H9 (cell line): Measurements from ENCODE around the gene INPP4A. TPM values are rescaled to one million over a fixed set of nuclear protein-coding genes. Genes with fewer than 3 reads are reported as not detected.

Source experiments
- DNase-seq: peaks from one replicate; pipeline ENCODE4 v3.0.0-alpha.2; 2017
- H2AFZ ChIP-seq: one replicate; pipeline ENCODE4 v1.6.1; 2013; ENCODE audit warnings: mild to moderate bottlenecking, low read length, control low read depth, moderate library complexity
- H2AK5ac ChIP-seq: 2 replicates; pipeline ENCODE4 v1.6.1; 2013; ENCODE audit warnings: low read length, control low read depth, mixed read lengths; ENCODE audit not compliant: insufficient read length
- H2BK120ac ChIP-seq: one replicate; pipeline ENCODE4 v1.6.1; 2013; ENCODE audit warnings: low read depth, mild to moderate bottlenecking, low read length, control low read depth, inconsistent platforms; ENCODE audit not compliant: poor library complexity, severe bottlenecking
- H2BK12ac ChIP-seq: 2 replicates; pipeline ENCODE4 v1.6.1; 2013; ENCODE audit warnings: low read length, control low read depth, mixed read lengths, low read depth; ENCODE audit not compliant: insufficient read length
- H2BK15ac ChIP-seq: 2 replicates; pipeline ENCODE4 v1.6.1; 2013; ENCODE audit warnings: low read depth, low read length, control low read depth
- H2BK20ac ChIP-seq: one replicate; pipeline ENCODE4 v1.6.1; 2013; ENCODE audit warnings: low read depth, mild to moderate bottlenecking, low read length, control low read depth, inconsistent platforms; ENCODE audit not compliant: poor library complexity, severe bottlenecking
- H2BK5ac ChIP-seq: 2 replicates; pipeline ENCODE4 v1.6.1; 2013; ENCODE audit warnings: low read length, control low read depth, mixed read lengths; ENCODE audit not compliant: insufficient read length
- H3K14ac ChIP-seq: 2 replicates; pipeline ENCODE4 v1.6.1; 2013; ENCODE audit warnings: low read length, control low read depth; ENCODE audit not compliant: insufficient read depth
- H3K18ac ChIP-seq: 2 replicates; pipeline ENCODE4 v1.6.1; 2013; ENCODE audit warnings: low read depth, mild to moderate bottlenecking, mixed read lengths, low read length, control low read depth; ENCODE audit not compliant: insufficient read length
- H3K23ac ChIP-seq: 2 replicates; pipeline ENCODE4 v1.6.1; 2013; ENCODE audit warnings: low read length, control low read depth, mixed read lengths, low read depth; ENCODE audit not compliant: insufficient read length
- H3K23me2 ChIP-seq: 2 replicates; pipeline ENCODE4 v1.6.1; 2013; ENCODE audit warnings: low read depth, mild to moderate bottlenecking, mixed read lengths, low read length, control low read depth; ENCODE audit not compliant: insufficient read length, poor library complexity, severe bottlenecking
- H3K27ac ChIP-seq: 2 replicates; pipeline ENCODE4 v1.5.1; 2013; ENCODE audit warnings: low read length, control low read depth, mixed read lengths, low read depth; ENCODE audit not compliant: insufficient read length
- H3K27me3 ChIP-seq: 2 replicates; pipeline ENCODE4 v1.6.1; 2013; ENCODE audit warnings: low read length, control low read depth, inconsistent platforms; ENCODE audit not compliant: insufficient read depth
- H3K4ac ChIP-seq: 2 replicates; pipeline ENCODE4 v1.6.1; 2013; ENCODE audit warnings: low read depth, mild to moderate bottlenecking, control low read depth, inconsistent platforms, low read length, moderate library complexity
- H3K4me1 ChIP-seq: 2 replicates; pipeline ENCODE4 v1.6.1; 2013; ENCODE audit warnings: low read length, control low read depth, inconsistent platforms; ENCODE audit not compliant: insufficient read depth
- H3K4me2 ChIP-seq: 2 replicates; pipeline ENCODE4 v1.6.1; 2013; ENCODE audit warnings: low read length, control low read depth, mixed read lengths; ENCODE audit not compliant: insufficient read length, insufficient read depth
- H3K56ac ChIP-seq: 2 replicates; pipeline ENCODE4 v1.6.1; 2013; ENCODE audit warnings: low read depth, mild to moderate bottlenecking, mixed read lengths, low read length, control low read depth; ENCODE audit not compliant: insufficient read length
- H3K79me1 ChIP-seq: 2 replicates; pipeline ENCODE4 v1.6.1; 2013; ENCODE audit warnings: low read depth, mild to moderate bottlenecking, moderate library complexity, low read length, control low read depth, inconsistent platforms; ENCODE audit not compliant: insufficient read depth, poor library complexity, severe bottlenecking
- H3K79me2 ChIP-seq: 2 replicates; pipeline ENCODE4 v1.6.1; 2013; ENCODE audit warnings: low read length, control low read depth, inconsistent platforms; ENCODE audit not compliant: insufficient read depth
- H3K9ac ChIP-seq: 2 replicates; pipeline ENCODE4 v1.6.1; 2013; ENCODE audit warnings: low read length, control low read depth, mixed read lengths; ENCODE audit not compliant: insufficient read length; ENCODE audit errors: extremely low read depth
- H3K9me3 ChIP-seq: one replicate; pipeline ENCODE4 v1.6.1; 2013; ENCODE audit warnings: low read depth, low read length, inconsistent platforms; ENCODE audit not compliant: control insufficient read depth
- H3T11ph ChIP-seq: one replicate; pipeline ENCODE4 v1.6.1; 2013; ENCODE audit warnings: mild to moderate bottlenecking, low read length, control low read depth, inconsistent platforms
- H4K20me1 ChIP-seq: one replicate; pipeline ENCODE4 v1.6.1; 2013; ENCODE audit not compliant: control insufficient read depth, insufficient read length, insufficient read depth
- H4K5ac ChIP-seq: 2 replicates; pipeline ENCODE4 v1.6.1; 2013; ENCODE audit warnings: low read depth, mild to moderate bottlenecking, mixed read lengths, low read length, control low read depth; ENCODE audit not compliant: insufficient read length
- H4K8ac ChIP-seq: replicated peaks from 2 replicates; pipeline ENCODE4 v1.6.1; 2013; ENCODE audit warnings: low read length, control low read depth, mixed read lengths, low read depth; ENCODE audit not compliant: insufficient read length
- H4K91ac ChIP-seq: 2 replicates; pipeline ENCODE4 v1.6.1; 2013; ENCODE audit warnings: low read depth, mild to moderate bottlenecking, moderate library complexity, mixed read lengths, low read length, control low read depth; ENCODE audit not compliant: insufficient read length
- H3K27ac Mint-ChIP-seq, 3 experiments: 2 replicates in 2 of 3; 3 replicates in 1 of 3; pipeline ENCODE4 v1.8.0; 2020 to 2021; ENCODE audit warnings: mixed read lengths in 3 of 3, mild to moderate bottlenecking in 1 of 3, moderate library complexity in 1 of 3
- H3K27me3 Mint-ChIP-seq: 2 replicates; pipeline ENCODE4 v1.8.0; 2021; ENCODE audit warnings: low read depth, mild to moderate bottlenecking, moderate library complexity, mixed read lengths
- H3K36me3 Mint-ChIP-seq, 3 experiments: 2 replicates in 2 of 3; 3 replicates in 1 of 3; pipeline ENCODE4 v1.8.0; 2020 to 2021; ENCODE audit warnings: low read depth in 3 of 3, mixed read lengths in 3 of 3; ENCODE audit not compliant: insufficient read depth in 1 of 3
- H3K4me1 Mint-ChIP-seq, 2 experiments: 2 replicates each; pipeline ENCODE4 v1.8.0; 2020; ENCODE audit warnings: mixed read lengths in 2 of 2
- H3K4me3 Mint-ChIP-seq, 2 experiments: 2 replicates in 1 of 2; 3 replicates in 1 of 2; pipeline ENCODE4 v1.8.0; 2020 to 2021; ENCODE audit warnings: mild to moderate bottlenecking in 2 of 2, mixed read lengths in 2 of 2, moderate library complexity in 1 of 2
- H3K9me3 Mint-ChIP-seq, 2 experiments: 2 replicates in 1 of 2; 3 replicates in 1 of 2; pipeline ENCODE4 v1.8.0; 2020; ENCODE audit warnings: mild to moderate bottlenecking in 2 of 2, mixed read lengths in 2 of 2, moderate library complexity in 1 of 2
- CTCF ChIP-seq: fragments of 200-600 bp; sonication (generic); conservative IDR thresholded peaks from 3 replicates; pipeline ENCODE4 v1.8.0; 2021; ENCODE audit warnings: antibody characterized with exemption, mild to moderate bottlenecking
- WGBS: extraction: QIAGEN DNeasy Blood & Tissue Kit; methylation state at CpG from one replicate; pipeline ENCODE4 v1.1.7; 2013; ENCODE audit warnings: missing lambda C conversion rate, low lambda C conversion rate, mixed read lengths; ENCODE audit not compliant: insufficient read length; ENCODE audit errors: extremely low coverage; 5-methylcytosine and 5-hydroxymethylcytosine counted together
- total RNA-seq: library from RNA; stranded (reverse); gene quantifications from 2 replicates; pipeline ENCODE4 v1.2.1, GENCODE V29; 2021

INPP4A gene
- total RNA-seq, 1 experiment from 2014 or later, result 55.2 TPM

DNA sequence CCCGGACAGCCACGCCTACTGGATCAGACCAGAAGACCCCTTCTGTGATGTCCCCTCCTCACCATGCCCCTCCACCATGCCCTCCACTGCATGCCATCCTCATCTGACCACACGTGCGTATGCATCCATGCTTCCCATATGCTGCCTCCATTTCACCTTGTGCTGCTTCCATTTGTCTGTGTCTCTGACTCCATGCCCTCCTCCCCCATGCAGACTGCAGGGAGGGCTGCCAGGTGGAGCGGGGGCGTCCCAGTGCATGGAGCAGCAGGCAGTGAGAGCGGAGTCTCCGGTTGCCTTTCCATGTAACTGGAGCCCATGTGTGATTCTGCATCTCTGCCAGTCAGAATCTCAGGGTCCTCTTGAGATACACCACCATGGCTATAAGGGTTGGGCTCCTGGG, 111.0 kb downstream of the INPP4A start:
- H3K4ac ChIP-seq, result no peak overlapping the region
- H4K5ac ChIP-seq, result no peak overlapping the region
- H4K20me1 ChIP-seq, result no peaks in the 10 kb centered on the region
- H3K79me2 ChIP-seq, result no peaks in the 10 kb centered on the region
- H3K27me3 ChIP-seq, result no peaks in the 10 kb centered on the region
- H3K14ac ChIP-seq, result no peak overlapping the region
- H3K18ac ChIP-seq, result no peak overlapping the region
- Mint-ChIP-seq H3K4me1 (no peaks in the 10 kb centered on the region), H3K27me3 (no peaks in the 10 kb centered on the region), H3K4me3 (no peak overlapping the region), H3K27ac (no peak overlapping the region; a peak in 1 of 7 replicates), H3K36me3 (peaks cover 19 to 88% (median 53%) of the 10 kb centered on the region in 3 experiments), H3K9me3 (no peaks in the 10 kb centered on the region)
- no peak overlapping the region for H2BK120ac ChIP-seq
- no peak overlapping the region for H3K9ac ChIP-seq
- H2BK20ac ChIP-seq, result no peak overlapping the region
- no peak overlapping the region for H2AFZ ChIP-seq
- no peak overlapping the region for H2BK5ac ChIP-seq
- H2BK15ac ChIP-seq, result no peak overlapping the region
- no peak overlapping the region for H4K91ac ChIP-seq
- H3K23me2 ChIP-seq, result no peaks in the 10 kb centered on the region
- H3K4me1 ChIP-seq, result no peaks in the 10 kb centered on the region
- no peaks in the 10 kb centered on the region for H3K9me3 ChIP-seq
- H2BK12ac ChIP-seq, result no peak overlapping the region
- TF ChIP-seq CTCF, result no peak
- H3K4me2 ChIP-seq, result no peak overlapping the region
- no peak overlapping the region for H3T11ph ChIP-seq
- no peak for DNase-seq
- no peak overlapping the region for H4K8ac ChIP-seq
- H3K27ac ChIP-seq, result no peak overlapping the region
- no CpG with 5 or more reads among the region's 8 CpGs for WGBS
- no peak overlapping the region for H3K23ac ChIP-seq
- H2AK5ac ChIP-seq, result no peak overlapping the region
- no peaks in the 10 kb centered on the region for H3K79me1 ChIP-seq
- no peak overlapping the region for H3K56ac ChIP-seq
